Nephron progenitor cell (in vitro differentiated cells): ENCODE measurements around the gene GOLGA6L9.
"Not testable (repeated sequence)": the region's sequence is repeated elsewhere in the genome, so short reads cannot be mapped to it uniquely, and the experiment has no call there.

ENCODE experiments used
- DNase-seq: peaks from one replicate; pipeline ENCODE4 v3.0.0; 2021
- H3K27ac Mint-ChIP-seq: 2 replicates; pipeline ENCODE4 v1.8.0; 2021; ENCODE audit warnings: mild to moderate bottlenecking, moderate library complexity, mixed read lengths
- H3K27me3 Mint-ChIP-seq: 2 replicates; pipeline ENCODE4 v1.8.0; 2021; ENCODE audit warnings: mild to moderate bottlenecking, low read depth, mixed read lengths; ENCODE audit not compliant: poor library complexity
- H3K36me3 Mint-ChIP-seq: 2 replicates; pipeline ENCODE4 v1.8.0; 2021; ENCODE audit warnings: low read depth, mixed read lengths
- H3K4me1 Mint-ChIP-seq: 2 replicates; pipeline ENCODE4 v1.8.0; 2021; ENCODE audit warnings: mixed read lengths
- H3K4me3 Mint-ChIP-seq: 2 replicates; pipeline ENCODE4 v1.8.0; 2021; ENCODE audit warnings: mild to moderate bottlenecking, moderate library complexity, mixed read lengths
- H3K9me3 Mint-ChIP-seq: 2 replicates; pipeline ENCODE4 v1.8.0; 2021; ENCODE audit warnings: mild to moderate bottlenecking, moderate library complexity, mixed read lengths

GOLGA6L9 gene

GRCh38 chr15:82402341-82402740 is 27.3 kb upstream of the GOLGA6L9 start:
- H3K36me3 Mint-ChIP-seq = peaks cover 38% of the 10 kb centered on the region
- not testable (repeated sequence) for DNase-seq, H3K27me3 Mint-ChIP-seq, H3K9me3 Mint-ChIP-seq, H3K27ac Mint-ChIP-seq, H3K4me3 Mint-ChIP-seq, H3K4me1 Mint-ChIP-seq

- H3K27me3 Mint-ChIP-seq, H3K27ac Mint-ChIP-seq, H3K9me3 Mint-ChIP-seq, DNase-seq, H3K4me3 Mint-ChIP-seq, H3K4me1 Mint-ChIP-seq: not testable (repeated sequence)
- peaks cover 33% of the 10 kb centered on the region for H3K36me3 Mint-ChIP-seq
These were observed 23.4 kb upstream of the GOLGA6L9 start for GRCh38 chr15:82406211-82406610.

GRCh38 chr15:82410306-82410705 is 19.3 kb upstream of the GOLGA6L9 start:
- not testable (repeated sequence) for H3K9me3 Mint-ChIP-seq, H3K4me3 Mint-ChIP-seq, DNase-seq, H3K27me3 Mint-ChIP-seq, H3K27ac Mint-ChIP-seq, H3K4me1 Mint-ChIP-seq
- H3K36me3 Mint-ChIP-seq = peaks cover 33% of the 10 kb centered on the region

GRCh38 chr15:82411595-82411994 is 18.0 kb upstream of the GOLGA6L9 start:
- H3K36me3 Mint-ChIP-seq = peaks cover 43% of the 10 kb centered on the region
- not testable (repeated sequence) for H3K4me1 Mint-ChIP-seq, H3K27me3 Mint-ChIP-seq, DNase-seq, H3K9me3 Mint-ChIP-seq, H3K27ac Mint-ChIP-seq, H3K4me3 Mint-ChIP-seq

GRCh38 chr15:82414525-82415191 is 15.0 kb upstream of the GOLGA6L9 start:
- DNase-seq, H3K4me3 Mint-ChIP-seq, H3K9me3 Mint-ChIP-seq, H3K27me3 Mint-ChIP-seq, H3K27ac Mint-ChIP-seq, H3K4me1 Mint-ChIP-seq: not testable (repeated sequence)
- H3K36me3 Mint-ChIP-seq = peaks cover 43% of the 10 kb centered on the region

GRCh38 chr15:82420516-82420915 is 9.1 kb upstream of the GOLGA6L9 start:
- H3K9me3 Mint-ChIP-seq, H3K27me3 Mint-ChIP-seq, H3K27ac Mint-ChIP-seq, H3K4me1 Mint-ChIP-seq, H3K4me3 Mint-ChIP-seq, DNase-seq: not testable (repeated sequence)
- H3K36me3 Mint-ChIP-seq = peaks cover 32% of the 10 kb centered on the region

GRCh38 chr15:82420966-82421365 is 8.7 kb upstream of the GOLGA6L9 start:
- not testable (repeated sequence) for H3K27ac Mint-ChIP-seq, H3K9me3 Mint-ChIP-seq, H3K27me3 Mint-ChIP-seq, H3K4me1 Mint-ChIP-seq, DNase-seq, H3K4me3 Mint-ChIP-seq
- peaks cover 29% of the 10 kb centered on the region for H3K36me3 Mint-ChIP-seq

GRCh38 chr15:82427117-82427516 is 2.5 kb upstream of the GOLGA6L9 start:
- H3K27me3 Mint-ChIP-seq, H3K4me3 Mint-ChIP-seq, H3K27ac Mint-ChIP-seq, H3K36me3 Mint-ChIP-seq, H3K9me3 Mint-ChIP-seq, DNase-seq, H3K4me1 Mint-ChIP-seq: not testable (repeated sequence)

GRCh38 chr15:82445420-82445819 is 15.8 kb downstream of the GOLGA6L9 start:
- H3K27ac Mint-ChIP-seq, H3K4me1 Mint-ChIP-seq, H3K9me3 Mint-ChIP-seq, H3K36me3 Mint-ChIP-seq, H3K27me3 Mint-ChIP-seq, H3K4me3 Mint-ChIP-seq: not testable (repeated sequence)
- DNase-seq = peak; percentile 48

GRCh38 chr15:82457336-82457735 is 27.7 kb downstream of the GOLGA6L9 start:
- H3K27me3 Mint-ChIP-seq, H3K36me3 Mint-ChIP-seq, H3K27ac Mint-ChIP-seq, H3K4me3 Mint-ChIP-seq, DNase-seq, H3K4me1 Mint-ChIP-seq, H3K9me3 Mint-ChIP-seq: not testable (repeated sequence)

- not testable (repeated sequence) for H3K36me3 Mint-ChIP-seq, H3K9me3 Mint-ChIP-seq, H3K4me1 Mint-ChIP-seq, H3K4me3 Mint-ChIP-seq, DNase-seq, H3K27ac Mint-ChIP-seq, H3K27me3 Mint-ChIP-seq
These were observed 36.0 kb downstream of the GOLGA6L9 start for GRCh38 chr15:82465629-82466028.

GRCh38 chr15:82468205-82468604 is 38.6 kb downstream of the GOLGA6L9 start:
- H3K9me3 Mint-ChIP-seq, H3K27me3 Mint-ChIP-seq, H3K4me1 Mint-ChIP-seq, H3K4me3 Mint-ChIP-seq, H3K27ac Mint-ChIP-seq, H3K36me3 Mint-ChIP-seq: not testable (repeated sequence)
- DNase-seq = peak; percentile 29

- H3K36me3 Mint-ChIP-seq, H3K9me3 Mint-ChIP-seq, H3K4me1 Mint-ChIP-seq, H3K27me3 Mint-ChIP-seq, H3K27ac Mint-ChIP-seq, DNase-seq, H3K4me3 Mint-ChIP-seq: not testable (repeated sequence)
These were observed 39.8 kb downstream of the GOLGA6L9 start for GRCh38 chr15:82469381-82469780.

GRCh38 chr15:82472269-82472982 is 42.8 kb downstream of the GOLGA6L9 start:
- not testable (repeated sequence) for H3K27me3 Mint-ChIP-seq, H3K4me1 Mint-ChIP-seq, H3K27ac Mint-ChIP-seq, DNase-seq, H3K36me3 Mint-ChIP-seq, H3K4me3 Mint-ChIP-seq, H3K9me3 Mint-ChIP-seq
